Nucleus accumbens (tissue), 56 donors: ENCODE data around the gene LPGAT1.
"Not testable (repeated sequence)": the region's sequence is repeated elsewhere in the genome, so short reads cannot be mapped to it uniquely, and the experiment has no call there.

ENCODE experiments used
- DNase-seq, 56 donors: peaks; one replicate each; lab custom pipeline; 2025; lab: John Stamatoyannopoulos, UW

The LPGAT1 gene

DNA sequence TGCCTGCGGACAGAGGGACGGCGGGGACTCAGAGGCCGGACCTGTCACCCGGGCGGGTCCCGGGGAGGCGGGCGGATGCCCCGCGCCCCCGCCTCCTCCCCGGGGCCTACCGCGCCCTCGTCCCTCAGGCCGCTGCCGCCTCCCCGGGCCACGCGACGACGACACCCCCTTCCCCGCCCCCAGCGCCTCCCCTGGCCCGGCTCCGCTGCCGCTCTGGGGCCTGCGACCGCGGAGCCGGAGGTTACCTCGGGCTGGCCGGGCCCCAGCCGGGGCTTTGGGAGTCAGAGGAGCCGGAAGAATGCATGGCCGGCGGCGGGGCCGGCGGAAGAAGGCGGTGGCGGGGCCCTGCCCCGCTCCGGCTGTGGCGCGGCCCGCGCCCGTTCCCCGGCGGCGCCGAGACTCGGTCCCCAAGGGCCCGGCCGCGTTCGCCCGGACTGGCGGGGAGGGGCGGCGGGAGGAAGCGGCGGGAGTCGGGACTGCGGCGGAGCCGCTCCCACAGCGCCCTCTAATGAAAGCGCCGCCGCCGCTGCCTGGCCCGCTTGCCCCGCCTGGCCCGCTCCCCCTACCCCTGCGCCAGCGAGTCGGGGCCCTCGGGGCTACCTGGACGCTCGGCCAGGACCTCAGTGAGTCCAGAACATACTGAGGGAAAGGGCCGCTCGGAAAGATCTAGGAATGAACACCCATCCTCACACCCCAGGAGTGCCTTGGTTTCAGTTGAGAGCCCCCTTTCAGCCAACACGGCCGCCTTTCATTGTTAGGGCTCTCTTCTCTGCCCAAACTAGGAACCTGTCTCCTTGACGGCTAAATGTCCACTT lies at the start of gene LPGAT1:
Gene LPGAT1 (minus strand): TSS at position 436 of the 815 bp plus-strand sequence. CDS start 1,467 bp downstream, outside the sequence.
- DNase-seq, result peak in 52 of 56 donors; percentile 19 to 91 (median 73)

DNA sequence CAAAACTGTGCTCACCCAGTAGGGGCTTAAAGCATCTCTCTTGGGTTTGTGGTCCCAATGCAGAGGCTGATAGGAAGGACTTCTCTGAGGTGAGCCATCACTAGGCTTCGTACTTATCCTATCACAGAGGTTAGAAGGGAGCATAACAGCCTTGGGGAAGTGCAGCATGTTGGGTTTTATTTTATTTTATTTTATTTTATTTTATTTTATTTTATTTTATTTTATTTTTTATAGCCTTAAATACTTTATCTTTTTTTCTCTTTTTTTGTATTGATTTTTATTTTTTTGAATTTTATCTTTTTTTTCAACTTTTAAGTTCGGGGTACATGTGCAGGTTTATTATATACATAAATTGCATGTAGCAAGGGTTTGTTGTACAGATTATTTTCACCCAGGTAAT lies 48.9 kb upstream of the LPGAT1 start:
- no peak for DNase-seq

DNA sequence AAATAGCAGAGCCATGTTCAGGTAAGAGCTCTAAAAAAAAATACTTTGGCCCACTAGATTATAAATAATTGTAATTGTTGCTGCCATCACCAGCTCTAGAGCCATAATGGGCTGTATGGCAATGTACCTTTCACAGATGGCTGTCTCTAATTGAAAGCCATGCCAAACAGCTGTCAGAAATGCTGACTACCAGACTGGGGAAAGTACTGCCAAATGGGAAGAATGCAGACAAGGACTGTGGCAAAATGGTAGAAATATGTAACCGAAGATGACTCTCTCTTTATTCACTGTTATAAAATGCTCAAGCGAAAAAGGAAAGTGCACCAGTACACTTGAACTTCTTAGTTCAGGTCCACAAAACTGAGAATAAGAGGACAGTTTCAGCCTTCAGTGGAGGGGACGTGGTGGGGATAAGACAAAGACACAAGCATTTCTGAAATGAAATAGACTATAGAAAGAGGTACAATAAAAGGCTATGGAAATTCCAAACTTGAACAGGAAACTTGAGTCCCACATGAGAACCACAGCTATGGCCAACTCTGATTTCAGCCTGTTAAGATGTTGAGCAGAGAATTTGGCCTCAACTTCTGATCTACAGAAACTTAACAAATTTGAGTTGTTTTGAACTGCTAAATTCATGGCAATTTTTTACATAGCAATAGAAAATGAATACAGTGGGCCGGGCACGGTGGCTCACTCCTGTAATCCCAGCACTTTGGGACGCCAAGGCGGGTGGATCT lies 46.5 kb upstream of the LPGAT1 start:
- no peak for DNase-seq

GRCh38 chr1:211875541-211875940 lies 45.0 kb upstream of the LPGAT1 start:
- no peak for DNase-seq

DNA sequence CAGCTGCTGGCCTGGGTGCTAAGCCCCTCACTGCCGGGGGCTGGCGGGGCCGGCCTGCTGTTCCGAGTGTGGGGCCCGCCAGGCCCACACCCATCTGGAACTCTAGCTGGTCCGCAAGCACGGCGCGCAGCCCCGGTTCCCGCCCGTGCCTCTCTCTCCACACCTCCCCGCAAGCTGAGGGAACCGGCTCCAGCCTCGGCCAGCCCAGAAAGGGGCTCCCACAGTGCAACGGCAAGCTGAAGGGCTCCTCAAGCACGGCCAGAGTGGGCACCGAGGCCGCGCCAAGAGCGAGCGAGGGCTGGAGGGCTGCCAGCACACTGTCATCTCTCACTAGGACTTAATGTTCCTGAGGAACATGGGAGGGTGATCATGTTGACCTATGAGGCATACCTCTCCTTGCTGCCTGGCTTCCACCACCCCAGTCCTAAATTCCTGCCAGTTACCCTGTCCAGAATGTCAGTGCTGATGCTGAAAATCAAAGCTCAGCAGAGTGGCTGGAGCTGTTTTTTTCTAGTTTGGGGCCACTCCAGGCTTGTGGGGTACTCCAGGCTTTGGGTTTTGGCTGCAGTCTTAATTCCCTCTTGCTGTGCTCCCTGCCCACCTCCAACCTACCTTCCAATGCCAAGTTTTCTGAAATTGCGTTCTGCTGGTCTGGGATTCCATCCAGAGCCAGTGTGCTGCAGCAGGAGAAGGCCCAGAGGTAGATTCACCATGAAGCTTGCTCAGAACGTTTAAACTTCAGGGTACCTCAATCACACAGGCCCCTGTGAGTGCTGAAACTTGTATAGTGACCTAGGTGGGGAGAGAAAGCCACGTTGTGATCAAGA lies 44.2 kb upstream of the LPGAT1 start:
- DNase-seq, result peak in 14 of 56 donors; percentile 1 to 42 (median 10)

GRCh38 chr1:211873731-211874130 lies 43.2 kb upstream of the LPGAT1 start:
- not testable (repeated sequence) for DNase-seq

- DNase-seq, result no peak
Observed at GRCh38 chr1:211870156-211870555, 39.6 kb upstream of the LPGAT1 start.

DNA sequence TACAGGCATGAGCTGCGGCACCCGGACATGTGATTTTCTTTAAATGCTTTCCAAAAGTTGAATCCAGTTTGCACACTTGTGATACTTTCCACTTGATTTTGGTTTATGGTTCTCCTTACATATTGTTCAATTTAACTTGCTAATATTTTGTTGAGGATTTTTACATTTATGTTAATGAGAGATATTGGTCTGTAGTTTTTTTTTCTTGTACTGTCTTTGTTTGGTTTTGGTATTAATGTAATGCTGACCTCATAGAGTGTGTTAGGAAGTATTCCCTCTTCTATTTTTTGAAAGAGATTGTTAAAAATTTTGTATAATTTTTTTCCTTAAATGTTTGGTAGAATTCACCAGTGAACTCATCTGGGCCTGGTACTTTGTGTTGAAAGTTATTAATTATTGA lies 34.6 kb upstream of the LPGAT1 start:
- no peak for DNase-seq

- no peak for DNase-seq
Observed at GRCh38 chr1:211859405-211859804, 28.8 kb upstream of the LPGAT1 start.

GRCh38 chr1:211851174-211851573 lies 20.6 kb upstream of the LPGAT1 start:
- no peak for DNase-seq

DNA sequence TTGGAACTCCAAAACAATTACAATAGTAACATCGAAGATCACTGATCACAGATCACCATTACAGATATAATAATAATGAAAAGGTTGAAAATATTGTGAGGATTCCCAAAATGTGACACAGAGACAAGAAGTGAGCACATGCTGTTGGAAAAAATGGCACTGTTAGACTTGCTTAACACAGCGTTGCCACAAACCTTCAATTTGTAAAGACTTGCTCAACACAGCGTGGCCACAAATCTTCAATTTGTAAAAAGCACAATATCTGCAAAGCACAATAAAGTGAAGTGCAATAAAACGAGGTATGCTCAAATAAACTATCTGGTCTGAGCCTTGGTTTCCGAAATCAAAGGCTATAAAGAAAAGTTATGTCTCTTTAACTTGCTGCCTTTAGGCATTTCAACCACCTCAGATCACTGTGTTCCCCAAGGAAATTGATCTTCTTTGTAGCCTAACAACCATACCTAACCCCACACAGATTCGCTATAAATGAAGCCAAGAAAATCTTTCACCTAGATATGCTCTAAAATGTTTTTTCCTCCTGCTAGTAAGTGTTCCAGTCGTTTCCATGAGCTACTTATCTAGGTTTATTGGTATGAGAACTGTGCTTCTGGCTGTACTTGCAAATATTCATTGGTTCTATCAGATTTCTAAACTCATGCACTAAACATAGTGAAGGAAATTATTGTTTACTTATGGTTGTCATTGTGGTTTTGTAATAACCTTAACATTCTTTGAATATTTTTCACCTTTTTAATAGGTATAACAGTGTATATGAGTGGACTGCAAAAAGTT lies 13.1 kb upstream of the LPGAT1 start:
- DNase-seq, result no peak

GRCh38 chr1:211843018-211843417 lies 12.5 kb upstream of the LPGAT1 start:
- DNase-seq, result no peak

DNA sequence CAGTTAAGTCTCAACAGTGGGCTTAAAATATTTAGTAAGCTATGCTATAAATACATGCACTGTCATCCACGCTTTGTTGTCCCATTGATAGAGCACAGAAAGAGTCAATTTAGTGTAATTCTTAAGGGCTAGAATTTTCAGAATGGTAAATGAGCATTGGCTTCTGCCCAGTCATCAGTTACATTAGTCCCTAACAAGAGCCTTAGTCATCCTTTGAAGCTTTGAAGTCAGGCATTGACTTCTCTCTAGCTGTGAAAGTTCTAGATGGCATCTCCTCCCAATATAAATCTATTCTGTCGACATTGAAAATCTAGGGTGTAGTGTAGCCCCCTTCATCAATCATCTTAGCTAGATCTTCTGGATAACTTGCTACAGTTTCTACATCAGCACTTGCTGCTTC lies 12.0 kb upstream of the LPGAT1 start:
- DNase-seq, result no peak

- no peak for DNase-seq
Observed at GRCh38 chr1:211839106-211839505, 8.5 kb upstream of the LPGAT1 start.

- DNase-seq, result no peak
Observed at GRCh38 chr1:211833174-211833820, 2.7 kb upstream of the LPGAT1 start.

DNA sequence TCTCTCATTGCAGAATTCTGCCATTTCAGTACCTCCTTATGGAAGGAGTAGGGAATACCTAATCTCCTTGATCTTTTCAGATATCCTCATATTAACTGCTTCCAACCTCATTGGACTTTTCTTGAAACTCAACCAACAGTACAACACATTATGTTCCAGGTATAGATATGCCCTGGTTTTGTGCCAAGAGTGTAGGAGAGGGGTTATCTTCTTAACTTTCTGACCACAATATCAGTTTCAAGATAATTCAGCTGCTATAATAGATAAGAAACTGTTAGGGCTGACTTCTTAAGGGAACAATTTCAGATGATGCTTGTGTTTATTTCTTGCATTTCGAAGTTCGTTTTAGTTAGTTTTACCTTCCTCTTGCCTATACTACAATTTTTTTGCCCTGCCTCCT lies 2.1 kb upstream of the LPGAT1 start:
- no peak for DNase-seq

DNA sequence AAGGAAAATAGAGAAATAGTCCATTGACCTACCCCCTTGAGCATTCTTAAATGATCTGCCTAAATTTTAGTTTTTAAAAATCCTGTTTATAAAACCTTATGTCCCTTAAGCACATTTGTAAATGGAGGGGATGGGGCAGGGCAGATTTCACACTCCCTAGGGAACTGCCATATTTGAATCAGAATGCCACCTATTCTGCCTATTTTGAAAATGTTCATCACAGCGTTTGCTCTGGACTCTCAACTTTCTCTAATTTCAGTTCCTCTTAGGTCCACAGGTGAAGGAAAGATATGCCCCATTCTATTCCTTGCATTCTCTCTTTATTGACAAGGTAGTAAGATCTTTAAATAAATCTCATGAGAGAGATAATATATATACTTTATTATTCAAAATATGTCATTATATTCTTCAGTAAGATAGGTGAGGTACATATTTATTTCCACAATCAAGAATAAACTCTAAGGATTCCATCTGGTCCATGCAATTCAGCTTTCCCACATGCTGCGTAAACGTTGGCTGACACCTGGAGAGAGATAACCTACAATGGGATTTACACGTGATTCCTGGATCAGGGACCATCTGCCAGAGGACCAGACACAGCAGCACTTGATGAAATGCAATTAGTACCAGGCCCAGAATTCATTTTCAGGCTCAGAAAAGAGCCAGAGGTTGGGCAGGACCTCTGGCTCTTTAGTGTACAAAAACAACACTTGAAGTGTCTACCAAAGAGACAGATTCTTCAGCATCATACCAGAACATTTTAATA lies 1.2 kb upstream of the LPGAT1 start:
- no peak for DNase-seq

DNA sequence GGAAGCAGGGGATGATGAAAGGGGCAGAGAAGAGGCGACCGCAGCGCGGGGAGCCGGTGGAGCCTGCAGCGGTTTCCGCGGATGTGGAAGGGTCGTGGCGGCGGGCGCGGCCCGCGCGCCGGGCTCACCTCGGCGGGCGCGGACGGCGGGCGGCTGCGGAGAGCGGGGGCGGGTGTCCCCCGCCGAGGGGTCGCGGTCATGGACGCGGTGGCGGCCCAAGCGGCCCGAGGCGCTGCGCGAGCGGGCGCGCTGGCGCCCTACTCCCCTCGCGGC lies 572 bp downstream of the LPGAT1 start:
- DNase-seq, result peak in 6 of 56 donors; percentile 23 to 66 (median 53)
